HL-60 (cell line): ENCODE measurements around the gene DSC3.

Source experiments
- DNase-seq, 2 experiments: peaks; one replicate each; pipeline ENCODE4 v3.0.0-alpha.2; 2010 to 2020; ENCODE audit warnings: low read depth in 1 of 2, low spot score in 1 of 2
- H3K27ac ChIP-seq: fragments of 250-450 bp; sonication (Bioruptor Pico); replicated peaks from 2 replicates; pipeline ENCODE4 v1.5.1; 2020; ENCODE audit warnings: mild to moderate bottlenecking, moderate library complexity
- H3K27me3 ChIP-seq: fragments of 250-450 bp; sonication (Bioruptor Pico); 2 replicates; pipeline ENCODE4 v1.5.1; 2021; ENCODE audit warnings: mild to moderate bottlenecking, moderate library complexity; ENCODE audit not compliant: insufficient read depth, poor library complexity, severe bottlenecking
- H3K4me3 ChIP-seq: replicated peaks from 2 replicates; pipeline ENCODE4 v1.5.1; 2011; ENCODE audit warnings: mild to moderate bottlenecking, control low read depth, low read length; ENCODE audit not compliant: insufficient read depth
- CTCF ChIP-seq: IDR thresholded peaks from one replicate; pipeline ENCODE4 v1.5.1; 2011; ENCODE audit warnings: low read length, control low read depth, inconsistent platforms; ENCODE audit not compliant: insufficient read depth
- GABPA ChIP-seq: IDR thresholded peaks from 2 replicates; pipeline ENCODE4 v1.6.1; 2012; ENCODE audit warnings: low read depth
- POLR2AphosphoS5 ChIP-seq: IDR thresholded peaks from 2 replicates; pipeline ENCODE4 v1.6.1; 2012; ENCODE audit warnings: low read depth
- REST ChIP-seq: IDR thresholded peaks from 2 replicates; pipeline ENCODE4 v1.6.1; 2012; ENCODE audit warnings: low read depth; ENCODE audit not compliant: insufficient replicate concordance
- SPI1 ChIP-seq: IDR thresholded peaks from 2 replicates; pipeline ENCODE4 v1.6.1; 2012; ENCODE audit warnings: low read depth, mild to moderate bottlenecking, borderline replicate concordance

The DSC3 gene

GRCh38 chr18:31058897-31059296 is 16.4 kb upstream of the DSC3 start:
- H3K27me3 ChIP-seq, result no peaks in the 10 kb centered on the region
- DNase-seq, result no peak
- H3K4me3 ChIP-seq, result no peak overlapping the region
- H3K27ac ChIP-seq, result no peak overlapping the region
- TF ChIP-seq GABPA (no peak), POLR2AphosphoS5 (no peak), SPI1 (no peak), CTCF (no peak), REST (no peak)

GRCh38 chr18:31057917-31058316 is 15.4 kb upstream of the DSC3 start:
- H3K27ac ChIP-seq, result no peak overlapping the region
- H3K27me3 ChIP-seq, result no peaks in the 10 kb centered on the region
- TF ChIP-seq GABPA (no peak), POLR2AphosphoS5 (no peak), REST (no peak), CTCF (no peak), SPI1 (no peak)
- H3K4me3 ChIP-seq, result no peak overlapping the region
- DNase-seq, result no peak

GRCh38 chr18:31057051-31057450 is 14.5 kb upstream of the DSC3 start:
- Histone ChIP-seq H3K27me3 (no peaks in the 10 kb centered on the region), H3K4me3 (no peak overlapping the region), H3K27ac (no peak overlapping the region)
- no peak for TF ChIP-seq CTCF
- no peak for TF ChIP-seq REST
- TF ChIP-seq GABPA, result no peak
- TF ChIP-seq SPI1, result no peak
- TF ChIP-seq POLR2AphosphoS5, result no peak
- no peak for DNase-seq
